Measurements from ENCODE around the gene MYBPC1. TPM values are rescaled to one million over a fixed set of nuclear protein-coding genes. Genes with fewer than 3 reads are reported as not detected.

Gene MYBPC1
- total and polyA plus RNA-seq, 2 of the 4 experiments (the other 2 are of a cell fraction) = not detected

- no peaks in the 10 kb centered on the region for H3K79me1 ChIP-seq (ENCODE audit: low read depth in 1 of 2, low read length in 2 of 2)
- no peak overlapping the region for H2AK5ac ChIP-seq (ENCODE audit: low read depth, low read length)
- H2BK5ac ChIP-seq (ENCODE audit: low read depth, low read length, poor library complexity, severe bottlenecking) = no peak overlapping the region
- H4K91ac ChIP-seq (ENCODE audit: insufficient read depth, low read depth, low read length) = no peak overlapping the region
- DNase-seq (no peak), ATAC-seq (ENCODE audit: low read depth) (no peak)
- ChIA-PET CTCF (no interaction called here), POLR2A (ENCODE audit: unreplicated experiment) (no interaction called here)
- no peak overlapping the region for H2BK15ac ChIP-seq (ENCODE audit: low read depth, low read length)
- H3K27me3 ChIP-seq (ENCODE audit: control insufficient read depth, insufficient read depth, low read length) = no peaks in the 10 kb centered on the region
- BruUV-seq (replicated peaks) = no TSS peak
- H3K18ac ChIP-seq (ENCODE audit: low read depth, low read length) = no peak overlapping the region
- no peaks in the 10 kb centered on the region for H3K36me3 ChIP-seq (ENCODE audit: control insufficient read depth, insufficient read depth, low read length)
- dilution Hi-C loops (cut with HindIII; ENCODE audit: low sequenced_read_pairs, unreplicated experiment) (no loop called here), intact Hi-C loops (cut with micrococcal nuclease) (no loop called here), in situ Hi-C loops (cut with MboI; ENCODE audit: low sequenced_read_pairs) (no loop called here)
- no peak for TF ChIP-seq CHD1 (IDR thresholded peaks at IDR 0.05; ENCODE audit: low read depth, low read length)
- TF ChIP-seq MAFK (IDR thresholded peaks at IDR 0.05; ENCODE audit: low read depth, low read length) = no peak
- no peak for TF ChIP-seq ELK1 (IDR thresholded peaks at IDR 0.05; ENCODE audit: borderline replicate concordance, low read depth, low read length)
- no peak for TF ChIP-seq BHLHE40 (IDR thresholded peaks at IDR 0.05; ENCODE audit: low read depth, low read length)
- no peak for TF ChIP-seq MXI1 (IDR thresholded peaks at IDR 0.05; ENCODE audit: borderline replicate concordance, low read depth, low read length)
- no peak for TF ChIP-seq MAZ (IDR thresholded peaks at IDR 0.05; ENCODE audit: borderline replicate concordance, low read depth, low read length)
- TF ChIP-seq RCOR1 (IDR thresholded peaks at IDR 0.05; ENCODE audit: insufficient replicate concordance, low read length) = no peak
- TF ChIP-seq, protein P1, sequence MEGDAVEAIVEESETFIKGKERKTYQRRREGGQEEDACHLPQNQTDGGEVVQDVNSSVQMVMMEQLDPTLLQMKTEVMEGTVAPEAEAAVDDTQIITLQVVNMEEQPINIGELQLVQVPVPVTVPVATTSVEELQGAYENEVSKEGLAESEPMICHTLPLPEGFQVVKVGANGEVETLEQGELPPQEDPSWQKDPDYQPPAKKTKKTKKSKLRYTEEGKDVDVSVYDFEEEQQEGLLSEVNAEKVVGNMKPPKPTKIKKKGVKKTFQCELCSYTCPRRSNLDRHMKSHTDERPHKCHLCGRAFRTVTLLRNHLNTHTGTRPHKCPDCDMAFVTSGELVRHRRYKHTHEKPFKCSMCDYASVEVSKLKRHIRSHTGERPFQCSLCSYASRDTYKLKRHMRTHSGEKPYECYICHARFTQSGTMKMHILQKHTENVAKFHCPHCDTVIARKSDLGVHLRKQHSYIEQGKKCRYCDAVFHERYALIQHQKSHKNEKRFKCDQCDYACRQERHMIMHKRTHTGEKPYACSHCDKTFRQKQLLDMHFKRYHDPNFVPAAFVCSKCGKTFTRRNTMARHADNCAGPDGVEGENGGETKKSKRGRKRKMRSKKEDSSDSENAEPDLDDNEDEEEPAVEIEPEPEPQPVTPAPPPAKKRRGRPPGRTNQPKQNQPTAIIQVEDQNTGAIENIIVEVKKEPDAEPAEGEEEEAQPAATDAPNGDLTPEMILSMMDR (conservative IDR thresholded peaks at IDR 0.05; ENCODE audit: low read depth, low read length) = no peak
- no peak for TF ChIP-seq RAD21 (IDR thresholded peaks at IDR 0.05; ENCODE audit: low read length)
- TF ChIP-seq RFX5 (IDR thresholded peaks at IDR 0.05; ENCODE audit: low read depth, low read length) = no peak
- no peak overlapping the region for H3K4me3 ChIP-seq (ENCODE audit: insufficient read depth, low read depth, low read length)
- no peak overlapping the region for H2AFZ ChIP-seq (replicated peaks; ENCODE audit: low read length, poor library complexity)
- H3K9me1 ChIP-seq (ENCODE audit: insufficient read depth, low read length) = no peaks in the 10 kb centered on the region
- H3K9ac ChIP-seq (ENCODE audit: low read depth, low read length) = no peak overlapping the region
- H3K9me3 ChIP-seq (ENCODE audit: control insufficient read depth, insufficient read depth, low read length) = no peaks in the 10 kb centered on the region
- no peak overlapping the region for H4K8ac ChIP-seq (ENCODE audit: low read depth in 2 of 2, low read length in 2 of 2)
- no peak overlapping the region for H4K5ac ChIP-seq (ENCODE audit: low read depth, low read length)
- no peak overlapping the region for H3K23ac ChIP-seq (ENCODE audit: low read depth, low read length)
- H3K27ac ChIP-seq (ENCODE audit: insufficient read depth, low read length) = no peak overlapping the region
- WGBS, 2 experiments (ENCODE audit: extremely low coverage in 2 of 2, insufficient read length in 1 of 2) = no CpG with 5 or more reads among the region's 2 CpGs
- H3K14ac ChIP-seq (replicated peaks; ENCODE audit: low read depth, low read length) = no peak overlapping the region
- H2BK120ac ChIP-seq (ENCODE audit: low read depth, low read length) = no peak overlapping the region
- no peaks in the 10 kb centered on the region for H4K20me1 ChIP-seq (ENCODE audit: insufficient read depth, low read length)
- H3K4me2 ChIP-seq (ENCODE audit: low read depth, low read length) = no peak overlapping the region
- H3K4ac ChIP-seq (ENCODE audit: low read depth, low read length) = no peak overlapping the region
- no peak overlapping the region for H3K56ac ChIP-seq (ENCODE audit: extremely low read depth, insufficient read depth, low read length)
- H2BK20ac ChIP-seq (ENCODE audit: low read depth, low read length) = no peak overlapping the region
- H2AK9ac ChIP-seq (replicated peaks; ENCODE audit: low read depth, low read length, poor library complexity) = no peak overlapping the region
- no peaks in the 10 kb centered on the region for H3K4me1 ChIP-seq (ENCODE audit: control insufficient read depth, insufficient read depth, low read length)
Observed at GRCh38 chr12:101578417-101578816, 16.4 kb upstream of the MYBPC1 start.

Data from IMR-90 (cell line).